KG1 (cell line): ENCODE measurements around the gene TRIM31.

Experiments
- DNase-seq: peaks from one replicate; lab custom pipeline; 2025; lab: John Stamatoyannopoulos, UW

The TRIM31 gene

GRCh38 chr6:30113841-30114240 is 951 bp upstream of the TRIM31 start:
- no peak for DNase-seq

- no peak for DNase-seq
These were observed 392 bp downstream of the TRIM31 start for GRCh38 chr6:30112402-30112994.

- DNase-seq = no peak
These were observed 1.5 kb downstream of the TRIM31 start for GRCh38 chr6:30111266-30111856.

- no peak for DNase-seq
These were observed 8.2 kb downstream of the TRIM31 start for GRCh38 chr6:30104661-30105060.

GRCh38 chr6:30103872-30104179 is 9.1 kb downstream of the TRIM31 start:
- DNase-seq = no peak

- DNase-seq = peak; percentile 55
These were observed 9.7 kb downstream of the TRIM31 start for GRCh38 chr6:30102970-30103871.

GRCh38 chr6:30102414-30102969 is 10.4 kb downstream of the TRIM31 start:
- DNase-seq = no peak

GRCh38 chr6:30101444-30102413 is 11.2 kb downstream of the TRIM31 start:
- DNase-seq = no peak

- no peak for DNase-seq
These were observed 12.1 kb downstream of the TRIM31 start for GRCh38 chr6:30100585-30101443.

- no peak for DNase-seq
These were observed 12.7 kb downstream of the TRIM31 start for GRCh38 chr6:30100154-30100553.

GRCh38 chr6:30097902-30098768 is 14.8 kb downstream of the TRIM31 start:
- no peak for DNase-seq

- DNase-seq = no peak
These were observed 16.1 kb downstream of the TRIM31 start for GRCh38 chr6:30096829-30097228.

GRCh38 chr6:30093951-30094661 is 18.8 kb downstream of the TRIM31 start:
- no peak for DNase-seq

- DNase-seq = no peak
These were observed 19.9 kb downstream of the TRIM31 start for GRCh38 chr6:30092852-30093543.

- no peak for DNase-seq
These were observed 21.1 kb downstream of the TRIM31 start for GRCh38 chr6:30091577-30092381.

GRCh38 chr6:30087876-30088275 is 25.0 kb downstream of the TRIM31 start:
- DNase-seq = no peak

- no peak for DNase-seq
These were observed 35.7 kb downstream of the TRIM31 start for GRCh38 chr6:30077218-30077617.
